Measurements from ENCODE around the gene WDR33.
A peak's percentile ranks its signal among the peaks of the same experiment; 100 is the strongest.
"Not testable (repeated sequence)": the region's sequence is repeated elsewhere in the genome, so short reads cannot be mapped to it uniquely, and the experiment has no call there.

Gene WDR33

DNA sequence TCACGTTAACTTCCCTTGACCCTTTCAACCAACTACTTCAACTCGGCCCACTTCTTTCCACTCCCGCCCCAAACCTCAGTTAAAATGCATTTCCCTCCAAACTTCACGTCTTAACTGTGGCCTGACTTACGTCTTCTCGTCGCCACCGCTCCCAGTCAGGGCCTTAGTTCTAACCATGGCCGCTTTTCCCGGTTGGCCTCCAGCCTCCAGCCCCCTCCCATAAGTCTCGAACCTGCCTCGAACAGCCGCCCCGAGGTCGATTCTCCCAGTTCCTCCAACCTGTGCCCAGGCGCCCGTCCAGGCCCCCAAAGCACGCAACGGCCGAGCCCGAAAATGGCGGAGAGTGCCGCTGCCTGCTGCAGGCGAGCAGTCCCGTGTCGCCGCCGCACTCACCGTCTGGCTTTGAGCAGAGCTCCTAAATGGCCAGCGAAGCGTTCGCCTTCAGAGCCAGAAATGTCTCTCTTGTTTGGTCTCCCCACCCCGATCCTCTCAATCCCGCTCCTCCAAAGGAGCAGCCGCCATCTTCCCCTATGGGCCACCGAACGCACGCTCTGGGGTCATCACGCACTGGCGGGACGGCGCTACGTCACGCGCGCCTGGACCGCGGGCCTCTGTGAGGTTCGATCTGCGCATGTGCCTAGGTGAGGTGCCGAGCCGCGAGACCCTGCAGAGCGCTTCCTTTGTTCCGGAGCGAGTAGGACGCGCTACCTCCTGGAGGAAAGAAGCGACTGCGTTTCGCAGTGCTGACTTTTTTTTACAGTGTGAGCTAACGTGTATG, at the start of gene WDR33:
Gene WDR33 (minus strand): TSS at position 553 of the 778 bp plus-strand sequence. CDS start 40,190 bp downstream, outside the sequence.
- TF ChIP-seq JUND (IDR thresholded peaks at IDR 0.05; ENCODE audit: low read depth), result no peak
- in situ Hi-C loops (cut with HindIII; ENCODE audit: low pct_unique_long_range_greater_than_20kb, low sequenced_read_pairs), result no loop called here
- peak; percentile 90 to 91 for DNase-seq (ENCODE audit: low read depth in 1 of 2, low spot score in 1 of 2)

DNA sequence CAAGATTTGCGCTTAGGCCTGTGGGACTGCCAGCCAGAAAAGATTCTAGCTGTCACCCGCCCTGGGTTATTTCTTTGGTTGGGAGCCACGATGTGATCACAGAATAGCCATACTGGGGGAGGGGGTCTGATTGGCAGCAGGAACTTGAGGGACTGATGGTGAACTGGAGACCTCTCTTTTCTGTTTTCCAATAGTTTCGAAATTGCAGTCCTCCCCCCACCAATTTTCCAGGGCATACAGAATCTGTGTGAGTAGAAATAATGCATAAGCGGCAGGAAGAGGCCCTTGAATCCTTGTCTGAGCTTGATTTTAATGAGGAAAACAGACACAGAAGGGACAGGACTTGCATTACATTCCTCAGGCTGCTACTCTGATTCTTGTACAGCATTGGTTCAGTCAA, 49.2 kb upstream of the WDR33 start:
- TF ChIP-seq JUND (IDR thresholded peaks at IDR 0.05; ENCODE audit: low read depth), result no peak
- no peak for DNase-seq (ENCODE audit: low read depth in 1 of 2, low spot score in 1 of 2)
- in situ Hi-C loops (cut with HindIII; ENCODE audit: low pct_unique_long_range_greater_than_20kb, low sequenced_read_pairs), result no loop called here

DNA sequence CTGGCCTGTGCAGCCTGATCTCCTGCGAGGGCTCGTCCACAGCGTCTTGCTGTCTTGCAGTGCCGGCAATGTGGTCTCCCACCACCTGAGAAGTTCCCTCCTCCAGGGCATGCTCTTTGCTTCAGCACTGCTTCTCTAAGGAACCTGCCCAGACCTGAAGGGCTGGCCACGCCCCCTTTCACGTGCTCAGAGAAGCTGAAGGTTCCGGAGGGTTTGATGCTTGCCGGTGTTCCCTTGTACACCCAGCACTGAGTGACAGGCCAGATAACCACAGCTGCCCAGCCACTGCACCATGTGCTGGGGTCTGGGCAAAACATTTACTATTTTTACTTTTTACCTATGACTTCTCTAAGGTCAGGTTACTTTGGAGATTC, 48.7 kb upstream of the WDR33 start:
- peak; percentile 68 to 90 for DNase-seq (ENCODE audit: low read depth in 1 of 2, low spot score in 1 of 2)
- TF ChIP-seq JUND (IDR thresholded peaks at IDR 0.05; ENCODE audit: low read depth), result no peak
- in situ Hi-C loops (cut with HindIII; ENCODE audit: low pct_unique_long_range_greater_than_20kb, low sequenced_read_pairs), result no loop called here

DNA sequence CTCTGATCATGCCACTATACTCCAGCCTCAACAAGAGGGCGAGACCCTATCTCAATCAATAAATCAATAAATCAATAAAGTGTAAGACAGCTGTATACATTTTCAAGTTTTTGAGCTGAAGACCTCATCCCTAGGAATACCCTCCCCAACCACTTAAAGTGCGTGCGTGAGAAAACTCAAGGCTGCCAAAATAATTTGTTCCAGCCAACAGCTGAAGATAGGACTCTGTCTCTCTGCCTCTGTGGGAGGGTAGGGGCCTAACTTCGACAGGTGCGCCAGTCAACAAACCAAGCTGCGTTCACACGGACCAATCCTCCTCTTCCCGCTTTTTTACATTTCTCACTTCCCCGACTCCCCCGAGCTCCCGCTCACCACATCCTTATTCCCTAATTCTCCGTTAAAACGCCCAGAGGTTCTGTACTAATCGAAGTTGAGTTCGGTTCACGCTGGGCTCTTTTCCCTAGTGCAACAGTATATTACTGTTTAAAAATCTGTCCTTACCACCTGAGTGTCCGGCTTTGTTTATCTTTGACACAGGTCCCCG, 46.4 kb upstream of the WDR33 start:
- in situ Hi-C loops (cut with HindIII; ENCODE audit: low pct_unique_long_range_greater_than_20kb, low sequenced_read_pairs), result no loop called here
- peak in 1 of 2 experiments; percentile 25 for DNase-seq (ENCODE audit: low read depth in 1 of 2, low spot score in 1 of 2)
- no peak for TF ChIP-seq JUND (IDR thresholded peaks at IDR 0.05; ENCODE audit: low read depth)

DNA sequence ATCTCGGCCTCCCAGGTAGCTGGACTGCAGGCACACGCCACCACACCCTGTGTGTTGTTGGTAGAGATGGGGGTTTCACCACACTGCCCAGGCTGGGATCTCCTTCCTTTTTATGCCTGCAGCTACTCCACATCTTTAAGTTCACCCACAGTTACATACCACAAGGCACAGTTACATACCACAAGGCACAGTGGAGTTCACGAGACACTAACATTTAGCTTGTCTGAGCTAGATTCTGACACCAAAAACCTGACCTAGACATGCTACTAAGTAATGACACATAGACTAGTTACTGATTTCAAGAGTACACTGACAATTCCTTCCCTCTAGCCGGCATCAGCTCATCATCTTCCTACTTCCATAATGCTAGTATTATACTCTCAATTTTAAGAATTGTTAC, 42.7 kb upstream of the WDR33 start:
- TF ChIP-seq JUND (IDR thresholded peaks at IDR 0.05; ENCODE audit: low read depth), result no peak
- DNase-seq (ENCODE audit: low read depth in 1 of 2, low spot score in 1 of 2), result no peak
- in situ Hi-C loops (cut with HindIII; ENCODE audit: low pct_unique_long_range_greater_than_20kb, low sequenced_read_pairs), result no loop called here

DNA sequence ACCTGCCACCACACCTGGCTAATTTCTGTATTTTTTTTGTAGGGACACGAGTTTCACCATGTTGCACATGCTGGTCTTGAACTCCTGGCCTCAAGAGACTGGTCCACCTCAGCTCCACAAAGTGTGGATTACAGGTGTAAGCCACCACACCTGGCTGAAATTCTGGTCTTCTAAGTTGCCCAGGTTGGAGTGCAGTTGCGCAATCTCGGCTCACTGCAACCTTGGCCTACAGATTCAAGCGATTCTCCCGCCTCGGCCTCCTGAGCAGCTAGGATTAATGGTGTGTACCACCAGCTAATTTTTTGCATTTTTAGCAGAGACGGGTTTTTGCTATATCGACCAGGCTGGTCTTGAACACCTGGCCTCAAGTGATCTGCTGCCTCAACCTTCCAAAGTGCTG, 41.4 kb upstream of the WDR33 start:
- DNase-seq (ENCODE audit: low read depth in 1 of 2, low spot score in 1 of 2), result no peak
- in situ Hi-C loops (cut with HindIII; ENCODE audit: low pct_unique_long_range_greater_than_20kb, low sequenced_read_pairs), result no loop called here
- no peak for TF ChIP-seq JUND (IDR thresholded peaks at IDR 0.05; ENCODE audit: low read depth)

DNA sequence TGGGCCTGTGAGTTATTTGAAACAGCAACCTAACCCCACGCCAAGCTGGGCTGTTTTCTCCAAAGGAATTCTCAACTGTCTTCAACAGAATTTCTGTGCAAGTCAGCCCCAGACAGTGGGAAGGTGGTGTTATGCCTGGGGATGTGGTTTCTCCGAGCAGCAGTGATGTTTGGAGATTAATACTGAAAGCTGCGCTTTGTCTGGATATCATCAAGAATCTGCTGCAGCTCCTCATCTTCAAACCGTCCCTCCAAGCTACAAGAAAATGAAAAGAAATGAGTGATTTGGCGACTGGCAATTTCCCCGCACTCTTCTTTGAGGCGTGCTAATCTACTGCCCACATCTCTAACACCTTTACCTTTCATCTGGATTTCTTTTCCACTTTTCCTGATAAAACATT, 37.0 kb upstream of the WDR33 start:
- in situ Hi-C loops (cut with HindIII; ENCODE audit: low pct_unique_long_range_greater_than_20kb, low sequenced_read_pairs), result no loop called here
- no peak for TF ChIP-seq JUND (IDR thresholded peaks at IDR 0.05; ENCODE audit: low read depth)
- no peak for DNase-seq (ENCODE audit: low read depth in 1 of 2, low spot score in 1 of 2)

DNA sequence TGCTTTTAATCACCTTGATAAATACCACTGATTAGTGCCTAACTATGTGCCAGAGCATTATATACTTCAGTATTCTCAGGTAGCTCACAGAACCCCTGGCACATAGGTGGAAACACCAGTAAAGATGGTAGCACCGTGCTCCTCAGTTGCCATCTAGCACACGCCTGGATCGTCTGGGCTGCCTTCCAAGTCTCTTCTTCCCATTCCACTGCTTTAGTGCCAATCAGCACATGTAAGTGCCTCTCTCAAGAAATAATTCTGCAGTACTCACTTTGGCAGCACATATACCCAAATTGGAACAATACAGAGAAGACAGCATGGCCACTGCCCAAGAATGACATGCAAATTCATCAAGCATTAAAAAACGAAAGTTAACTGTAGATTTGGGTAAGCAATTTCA, 34.0 kb upstream of the WDR33 start:
- in situ Hi-C loops (cut with HindIII; ENCODE audit: low pct_unique_long_range_greater_than_20kb, low sequenced_read_pairs), result no loop called here
- no peak for TF ChIP-seq JUND (IDR thresholded peaks at IDR 0.05; ENCODE audit: low read depth)
- DNase-seq (ENCODE audit: low read depth in 1 of 2, low spot score in 1 of 2), result no peak

DNA sequence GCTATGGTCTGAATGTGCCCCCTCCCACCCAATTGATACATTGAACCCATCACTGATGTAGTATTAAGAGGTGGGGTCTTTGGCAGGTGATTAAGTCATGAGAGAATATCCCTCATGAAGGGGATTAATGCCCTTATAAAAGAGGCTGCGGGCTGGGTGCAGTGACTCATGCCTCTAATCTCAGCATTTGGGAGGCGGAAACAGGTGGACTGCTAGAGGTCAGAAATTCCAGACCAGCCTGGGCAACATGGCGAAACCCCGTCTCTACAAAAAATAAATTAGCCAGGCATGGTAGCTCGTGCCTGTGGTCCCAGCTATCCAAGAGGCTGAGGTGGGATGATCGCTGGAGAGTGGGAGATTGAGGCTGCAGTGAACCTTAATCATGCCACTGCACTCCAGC, 32.7 kb upstream of the WDR33 start:
- no peak for DNase-seq (ENCODE audit: low read depth in 1 of 2, low spot score in 1 of 2)
- in situ Hi-C loops (cut with HindIII; ENCODE audit: low pct_unique_long_range_greater_than_20kb, low sequenced_read_pairs), result no loop called here
- no peak for TF ChIP-seq JUND (IDR thresholded peaks at IDR 0.05; ENCODE audit: low read depth)

DNA sequence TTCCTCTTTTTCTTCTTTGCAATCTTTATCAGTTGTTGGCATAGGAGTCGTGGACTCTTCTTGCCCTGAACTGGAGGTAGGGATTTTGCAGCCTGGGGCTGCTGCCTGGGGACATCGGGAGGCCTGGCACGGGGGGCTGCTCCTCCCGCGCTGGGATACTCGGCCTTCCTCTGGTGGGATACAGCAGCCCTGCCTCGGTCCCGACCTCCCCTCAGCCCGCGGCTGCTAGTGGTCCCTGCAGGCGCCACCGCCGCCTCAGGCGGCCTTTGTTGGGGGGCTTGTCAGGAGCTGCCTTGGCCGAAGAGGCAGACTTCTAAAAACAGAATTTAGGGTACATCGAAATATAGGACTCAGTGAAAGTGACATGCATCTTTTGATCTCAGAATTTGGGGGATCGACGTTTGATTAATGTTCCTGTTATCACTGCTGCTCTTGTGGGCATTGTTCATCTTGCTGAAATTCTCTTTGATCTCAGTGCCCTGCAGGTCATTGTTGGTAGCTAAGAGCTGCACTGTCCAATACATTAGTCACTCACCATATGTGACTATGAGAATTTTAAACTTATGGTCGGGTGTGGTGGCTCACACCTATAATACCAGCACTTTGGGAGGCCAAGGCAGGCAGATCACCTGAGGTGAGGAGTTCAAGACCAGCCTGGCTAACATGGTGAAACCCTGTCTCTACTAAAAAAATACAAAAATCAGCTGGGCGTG, 30.7 kb upstream of the WDR33 start:
- DNase-seq (ENCODE audit: low read depth in 1 of 2, low spot score in 1 of 2), result no peak
- no peak for TF ChIP-seq JUND (IDR thresholded peaks at IDR 0.05; ENCODE audit: low read depth)
- in situ Hi-C loops (cut with HindIII; ENCODE audit: low pct_unique_long_range_greater_than_20kb, low sequenced_read_pairs), result no loop called here

DNA sequence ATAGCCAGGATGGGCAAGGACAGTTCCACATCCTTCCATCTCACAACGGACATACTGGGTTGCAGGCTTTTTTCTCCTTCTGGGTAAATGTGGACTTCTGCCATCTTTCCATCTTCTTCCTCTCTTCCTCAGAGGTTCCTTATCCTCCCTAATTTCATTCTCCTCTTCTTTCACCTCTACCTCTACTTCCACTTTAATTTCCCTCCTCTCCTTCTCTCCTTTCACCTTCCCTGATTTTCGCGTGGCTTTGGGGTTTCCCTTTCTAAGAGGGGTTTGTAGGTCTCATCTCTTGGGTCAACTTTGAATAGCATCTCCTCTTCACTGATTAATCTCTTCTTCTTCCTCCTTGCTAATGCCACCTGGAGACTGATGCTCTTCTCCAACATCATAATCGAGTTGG, 29.9 kb upstream of the WDR33 start:
- in situ Hi-C loops (cut with HindIII; ENCODE audit: low pct_unique_long_range_greater_than_20kb, low sequenced_read_pairs), result no loop called here
- no peak for TF ChIP-seq JUND (IDR thresholded peaks at IDR 0.05; ENCODE audit: low read depth)
- DNase-seq (ENCODE audit: low read depth in 1 of 2, low spot score in 1 of 2), result no peak

DNA sequence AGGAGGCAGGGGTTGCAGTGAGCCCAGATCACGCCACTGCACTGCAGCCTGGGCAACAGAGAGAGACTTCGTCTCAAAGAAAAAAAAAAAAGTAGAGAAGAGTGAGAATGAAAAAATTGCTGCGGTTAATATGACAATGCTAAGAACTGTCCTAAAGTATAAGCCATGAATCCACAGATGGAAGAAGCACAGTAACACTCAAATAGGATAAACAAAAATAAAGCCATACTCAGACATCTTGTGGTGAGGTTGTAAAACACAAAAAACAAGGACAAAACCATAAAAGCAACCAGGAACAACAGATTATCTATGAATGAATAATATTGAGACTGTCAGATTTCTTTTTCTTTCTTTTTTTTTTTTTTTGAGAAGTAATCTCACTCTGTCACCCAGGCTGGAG, 24.0 kb upstream of the WDR33 start:
- in situ Hi-C loops (cut with HindIII; ENCODE audit: low pct_unique_long_range_greater_than_20kb, low sequenced_read_pairs), result no loop called here
- no peak for TF ChIP-seq JUND (IDR thresholded peaks at IDR 0.05; ENCODE audit: low read depth)
- DNase-seq (ENCODE audit: low read depth in 1 of 2, low spot score in 1 of 2), result no peak

DNA sequence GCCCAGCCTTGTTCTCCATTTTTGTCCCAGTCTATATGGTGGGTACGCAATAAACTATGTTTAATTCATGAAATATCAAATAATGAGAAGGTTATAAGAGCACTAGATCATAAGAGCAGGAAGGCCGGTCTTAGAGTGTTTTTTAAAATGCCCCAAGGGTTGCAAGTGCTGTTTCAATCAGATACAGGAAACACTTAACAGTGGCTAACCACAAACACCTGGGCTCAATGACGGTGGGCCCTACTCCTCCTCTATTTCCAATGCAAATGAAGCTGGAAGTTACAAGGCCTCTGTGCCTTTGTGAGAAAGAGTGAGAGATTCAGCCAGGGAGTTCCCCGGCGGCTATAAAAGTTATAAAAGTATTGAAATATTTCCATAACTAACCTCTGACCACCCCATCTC, 18.9 kb upstream of the WDR33 start:
- no peak for DNase-seq (ENCODE audit: low read depth in 1 of 2, low spot score in 1 of 2)
- in situ Hi-C loops (cut with HindIII; ENCODE audit: low pct_unique_long_range_greater_than_20kb, low sequenced_read_pairs), result no loop called here
- no peak for TF ChIP-seq JUND (IDR thresholded peaks at IDR 0.05; ENCODE audit: low read depth)

DNA sequence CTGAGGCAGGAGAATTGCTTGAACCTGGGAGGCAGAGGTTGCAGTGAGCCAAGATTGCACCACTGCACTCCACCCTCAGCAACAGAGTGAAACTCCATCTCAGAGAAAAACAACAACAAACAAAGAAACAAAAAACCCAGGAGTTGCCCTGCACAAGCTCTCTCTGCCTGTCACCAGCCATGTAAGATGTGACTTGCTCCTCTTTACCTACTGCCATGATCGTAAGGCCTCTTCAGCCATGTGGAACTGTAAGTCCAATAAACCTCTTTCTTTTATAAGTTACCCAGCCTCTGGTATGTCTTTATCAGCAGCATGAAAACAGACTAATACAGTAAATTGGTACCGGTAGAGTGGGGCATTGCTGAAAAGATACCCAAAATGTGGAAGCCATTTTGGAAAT, 15.7 kb upstream of the WDR33 start:
- DNase-seq (ENCODE audit: low read depth in 1 of 2, low spot score in 1 of 2); in situ Hi-C loops (cut with HindIII; ENCODE audit: low pct_unique_long_range_greater_than_20kb, low sequenced_read_pairs): not testable (repeated sequence)
